ENCODE data around the gene UBE2G1. TPM values are rescaled to one million over a fixed set of nuclear protein-coding genes. Genes with fewer than 3 reads are reported as not detected.

The UBE2G1 gene
- polyA plus RNA-seq, 1 donor = 45.7 TPM

- no peak overlapping the region for H3K4me3 ChIP-seq (ENCODE audit: low read length)
- DNase-seq = no peak
- 100% methylated on average over 3 of the region's 7 CpGs for WGBS (ENCODE audit: insufficient coverage, low lambda C conversion rate)
- no peaks in the 10 kb centered on the region for H3K4me1 ChIP-seq (ENCODE audit: control insufficient read depth, insufficient read depth, low read length)
- no peaks in the 10 kb centered on the region for H3K27me3 ChIP-seq (ENCODE audit: control insufficient read depth, insufficient read depth, low read length)
- no peak overlapping the region for H3K27ac ChIP-seq (ENCODE audit: low read length)
- H3K36me3 ChIP-seq (ENCODE audit: control insufficient read depth, insufficient read depth, low read length) = no peaks in the 10 kb centered on the region
- no peaks in the 10 kb centered on the region for H3K9me3 ChIP-seq (ENCODE audit: control insufficient read depth, low read depth, low read length)
Measured at GRCh38 chr17:4324463-4324862, 42.0 kb downstream of the UBE2G1 start.

DNA sequence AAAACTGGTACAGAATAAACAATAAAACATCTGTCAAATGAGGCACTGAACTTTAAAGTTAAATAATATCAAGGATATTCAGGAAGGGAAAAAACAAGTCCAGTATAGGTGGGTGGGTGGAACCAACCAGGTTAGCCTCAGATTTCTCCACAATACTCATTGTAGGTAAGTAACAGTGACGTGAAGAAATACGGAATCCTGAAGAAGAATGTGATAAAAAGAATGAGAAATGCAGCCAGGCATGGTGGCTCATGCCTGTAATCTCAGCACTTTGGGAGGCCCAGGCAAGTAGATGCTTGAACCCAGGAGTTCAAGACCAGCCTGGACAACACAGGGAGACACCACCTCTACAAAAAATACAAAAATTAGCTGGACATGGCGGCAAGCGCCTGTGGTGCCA, 47.3 kb downstream of the UBE2G1 start:
- no peak for DNase-seq
- Histone ChIP-seq H3K4me3 (ENCODE audit: low read length) (no peak overlapping the region), H3K36me3 (ENCODE audit: control insufficient read depth, insufficient read depth, low read length) (no peaks in the 10 kb centered on the region), H3K27me3 (ENCODE audit: control insufficient read depth, insufficient read depth, low read length) (no peaks in the 10 kb centered on the region), H3K4me1 (ENCODE audit: control insufficient read depth, insufficient read depth, low read length) (no peaks in the 10 kb centered on the region), H3K27ac (ENCODE audit: low read length) (no peak overlapping the region), H3K9me3 (ENCODE audit: control insufficient read depth, low read depth, low read length) (no peaks in the 10 kb centered on the region)
- WGBS (ENCODE audit: insufficient coverage, low lambda C conversion rate) = 90% methylated on average over 2 of the region's 4 CpGs

GRCh38 chr17:4318596-4318995, 47.9 kb downstream of the UBE2G1 start:
- Histone ChIP-seq H3K36me3 (ENCODE audit: control insufficient read depth, insufficient read depth, low read length) (no peaks in the 10 kb centered on the region), H3K27ac (ENCODE audit: low read length) (no peak overlapping the region), H3K4me1 (ENCODE audit: control insufficient read depth, insufficient read depth, low read length) (no peaks in the 10 kb centered on the region), H3K27me3 (ENCODE audit: control insufficient read depth, insufficient read depth, low read length) (no peaks in the 10 kb centered on the region), H3K4me3 (ENCODE audit: low read length) (no peak overlapping the region), H3K9me3 (ENCODE audit: control insufficient read depth, low read depth, low read length) (no peaks in the 10 kb centered on the region)
- no CpG with 5 or more reads among the region's 3 CpGs for WGBS (ENCODE audit: insufficient coverage, low lambda C conversion rate)
- no peak for DNase-seq

DNA sequence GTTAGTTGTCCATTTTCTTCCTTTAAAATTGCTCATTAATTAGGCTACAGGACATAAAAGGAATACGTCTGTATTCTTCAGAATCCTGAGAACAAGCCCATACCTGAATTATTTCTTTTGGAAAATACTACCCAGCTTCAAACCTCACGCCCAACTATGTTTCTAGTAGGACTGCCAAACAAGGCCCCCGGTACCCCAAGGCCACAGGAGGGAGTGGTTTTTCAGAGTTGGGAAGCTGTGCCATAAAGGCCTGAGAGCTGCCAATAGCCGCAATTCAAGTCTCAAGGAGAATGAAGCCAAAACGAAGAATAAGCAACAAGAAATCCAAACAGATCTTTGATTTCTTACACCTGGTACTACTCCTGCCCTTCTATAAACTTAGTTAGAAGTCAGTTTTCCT, 48.3 kb downstream of the UBE2G1 start:
- Histone ChIP-seq H3K4me1 (ENCODE audit: control insufficient read depth, insufficient read depth, low read length) (no peaks in the 10 kb centered on the region), H3K27ac (ENCODE audit: low read length) (no peak overlapping the region), H3K36me3 (ENCODE audit: control insufficient read depth, insufficient read depth, low read length) (no peaks in the 10 kb centered on the region), H3K27me3 (ENCODE audit: control insufficient read depth, insufficient read depth, low read length) (no peaks in the 10 kb centered on the region), H3K9me3 (ENCODE audit: control insufficient read depth, low read depth, low read length) (no peaks in the 10 kb centered on the region), H3K4me3 (ENCODE audit: low read length) (no peak overlapping the region)
- 80% methylated on average over 1 of the region's 5 CpGs for WGBS (ENCODE audit: insufficient coverage, low lambda C conversion rate)
- DNase-seq = no peak

GRCh38 chr17:4317610-4318009, 48.9 kb downstream of the UBE2G1 start:
- no CpG with 5 or more reads among the region's 5 CpGs for WGBS (ENCODE audit: insufficient coverage, low lambda C conversion rate)
- no peaks in the 10 kb centered on the region for H3K27me3 ChIP-seq (ENCODE audit: control insufficient read depth, insufficient read depth, low read length)
- no peaks in the 10 kb centered on the region for H3K9me3 ChIP-seq (ENCODE audit: control insufficient read depth, low read depth, low read length)
- DNase-seq = no peak
- no peak overlapping the region for H3K27ac ChIP-seq (ENCODE audit: low read length)
- no peak overlapping the region for H3K4me3 ChIP-seq (ENCODE audit: low read length)
- H3K4me1 ChIP-seq (ENCODE audit: control insufficient read depth, insufficient read depth, low read length) = no peaks in the 10 kb centered on the region
- H3K36me3 ChIP-seq (ENCODE audit: control insufficient read depth, insufficient read depth, low read length) = no peaks in the 10 kb centered on the region

DNA sequence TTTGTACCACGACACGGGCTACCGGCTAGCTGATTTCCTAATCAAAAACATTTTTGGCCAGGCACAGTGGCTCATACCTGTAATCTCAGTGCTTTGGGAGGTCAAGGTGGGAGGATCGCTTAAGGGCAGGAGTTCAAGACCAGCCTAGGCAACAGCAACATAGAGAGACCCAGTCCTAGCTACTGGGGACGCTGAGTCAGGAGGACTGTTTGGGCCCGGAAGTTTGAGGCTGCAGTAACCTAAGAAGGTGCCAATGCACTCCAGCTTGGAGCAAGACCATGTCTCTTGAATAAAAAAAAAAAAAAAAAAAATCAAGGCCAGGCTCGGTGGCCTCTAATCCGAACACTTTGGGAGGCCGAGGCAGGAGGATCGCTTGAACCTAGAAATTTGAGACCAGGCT, 49.8 kb downstream of the UBE2G1 start:
- no peaks in the 10 kb centered on the region for H3K4me1 ChIP-seq (ENCODE audit: control insufficient read depth, insufficient read depth, low read length)
- DNase-seq = no peak
- no peak overlapping the region for H3K27ac ChIP-seq (ENCODE audit: low read length)
- H3K4me3 ChIP-seq (ENCODE audit: low read length) = no peak overlapping the region
- 100% methylated on average over 1 of the region's 10 CpGs for WGBS (ENCODE audit: insufficient coverage, low lambda C conversion rate)
- no peaks in the 10 kb centered on the region for H3K36me3 ChIP-seq (ENCODE audit: control insufficient read depth, insufficient read depth, low read length)
- no peaks in the 10 kb centered on the region for H3K27me3 ChIP-seq (ENCODE audit: control insufficient read depth, insufficient read depth, low read length)
- H3K9me3 ChIP-seq (ENCODE audit: control insufficient read depth, low read depth, low read length) = no peaks in the 10 kb centered on the region

GRCh38 chr17:4314618-4315017, 51.9 kb downstream of the UBE2G1 start:
- Histone ChIP-seq H3K9me3 (ENCODE audit: control insufficient read depth, low read depth, low read length) (no peaks in the 10 kb centered on the region), H3K27ac (ENCODE audit: low read length) (no peak overlapping the region), H3K4me1 (ENCODE audit: control insufficient read depth, insufficient read depth, low read length) (no peaks in the 10 kb centered on the region), H3K4me3 (ENCODE audit: low read length) (no peak overlapping the region), H3K36me3 (ENCODE audit: control insufficient read depth, insufficient read depth, low read length) (no peaks in the 10 kb centered on the region), H3K27me3 (ENCODE audit: control insufficient read depth, insufficient read depth, low read length) (no peaks in the 10 kb centered on the region)
- no peak for DNase-seq
- 60% methylated on average over 1 of the region's 1 CpG for WGBS (ENCODE audit: insufficient coverage, low lambda C conversion rate)

- H3K4me1 ChIP-seq (ENCODE audit: control insufficient read depth, insufficient read depth, low read length) = no peaks in the 10 kb centered on the region
- no peaks in the 10 kb centered on the region for H3K9me3 ChIP-seq (ENCODE audit: control insufficient read depth, low read depth, low read length)
- H3K36me3 ChIP-seq (ENCODE audit: control insufficient read depth, insufficient read depth, low read length) = no peaks in the 10 kb centered on the region
- H3K27ac ChIP-seq (ENCODE audit: low read length) = no peak overlapping the region
- 100% methylated on average over 1 of the region's 3 CpGs for WGBS (ENCODE audit: insufficient coverage, low lambda C conversion rate)
- H3K27me3 ChIP-seq (ENCODE audit: control insufficient read depth, insufficient read depth, low read length) = no peaks in the 10 kb centered on the region
- no peak for DNase-seq
- H3K4me3 ChIP-seq (ENCODE audit: low read length) = no peak overlapping the region
Measured at GRCh38 chr17:4314179-4314578, 52.3 kb downstream of the UBE2G1 start.

DNA sequence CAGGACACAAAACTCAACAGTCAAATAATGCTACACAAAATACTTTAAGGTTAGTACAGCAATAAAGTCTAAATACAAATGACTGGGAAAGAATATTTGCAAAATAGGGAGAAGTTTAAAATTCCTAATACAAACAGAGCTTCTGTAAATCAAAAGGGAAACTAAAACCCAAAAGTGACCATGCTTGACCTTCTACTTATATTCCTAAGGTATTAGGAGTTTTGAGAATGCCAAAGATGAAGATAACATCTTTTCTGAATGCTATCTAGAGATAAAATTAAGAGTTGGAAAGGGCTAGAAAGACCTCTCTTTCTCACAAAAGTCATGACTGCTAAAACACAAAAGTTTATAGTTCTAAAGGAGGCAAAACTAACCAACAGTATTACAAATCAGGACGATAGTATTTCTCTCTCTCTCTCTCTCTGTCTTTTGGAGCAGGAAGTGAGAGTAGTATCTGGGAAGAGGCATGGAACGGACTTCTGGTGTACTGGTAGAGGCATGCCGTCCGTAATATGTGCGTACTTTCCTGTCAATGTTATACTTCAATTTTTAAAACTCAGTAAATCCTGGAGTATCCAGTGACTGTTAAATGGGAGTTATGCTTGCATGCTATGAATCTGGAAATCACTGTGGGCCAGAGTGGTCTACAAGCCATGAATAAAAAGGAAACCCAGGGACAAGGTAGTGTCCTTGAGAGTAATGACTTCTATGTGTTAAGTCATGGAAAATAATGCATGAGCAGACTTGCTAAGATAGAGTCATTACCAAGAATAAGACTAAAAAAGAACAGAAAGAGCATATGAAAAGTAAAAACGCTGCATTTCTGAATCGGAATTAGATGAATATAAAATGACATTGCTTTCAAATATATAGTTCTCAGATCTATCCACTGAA, 53.0 kb downstream of the UBE2G1 start:
- Histone ChIP-seq H3K27ac (ENCODE audit: low read length) (no peak overlapping the region), H3K9me3 (ENCODE audit: control insufficient read depth, low read depth, low read length) (no peaks in the 10 kb centered on the region), H3K4me1 (ENCODE audit: control insufficient read depth, insufficient read depth, low read length) (no peaks in the 10 kb centered on the region), H3K27me3 (ENCODE audit: control insufficient read depth, insufficient read depth, low read length) (no peaks in the 10 kb centered on the region), H3K4me3 (ENCODE audit: low read length) (no peak overlapping the region), H3K36me3 (ENCODE audit: control insufficient read depth, insufficient read depth, low read length) (no peaks in the 10 kb centered on the region)
- no peak for DNase-seq
- whole genome bisulfite sequencing (ENCODE audit: insufficient coverage, low lambda C conversion rate) = 100% methylated on average over 2 of the region's 7 CpGs

DNA sequence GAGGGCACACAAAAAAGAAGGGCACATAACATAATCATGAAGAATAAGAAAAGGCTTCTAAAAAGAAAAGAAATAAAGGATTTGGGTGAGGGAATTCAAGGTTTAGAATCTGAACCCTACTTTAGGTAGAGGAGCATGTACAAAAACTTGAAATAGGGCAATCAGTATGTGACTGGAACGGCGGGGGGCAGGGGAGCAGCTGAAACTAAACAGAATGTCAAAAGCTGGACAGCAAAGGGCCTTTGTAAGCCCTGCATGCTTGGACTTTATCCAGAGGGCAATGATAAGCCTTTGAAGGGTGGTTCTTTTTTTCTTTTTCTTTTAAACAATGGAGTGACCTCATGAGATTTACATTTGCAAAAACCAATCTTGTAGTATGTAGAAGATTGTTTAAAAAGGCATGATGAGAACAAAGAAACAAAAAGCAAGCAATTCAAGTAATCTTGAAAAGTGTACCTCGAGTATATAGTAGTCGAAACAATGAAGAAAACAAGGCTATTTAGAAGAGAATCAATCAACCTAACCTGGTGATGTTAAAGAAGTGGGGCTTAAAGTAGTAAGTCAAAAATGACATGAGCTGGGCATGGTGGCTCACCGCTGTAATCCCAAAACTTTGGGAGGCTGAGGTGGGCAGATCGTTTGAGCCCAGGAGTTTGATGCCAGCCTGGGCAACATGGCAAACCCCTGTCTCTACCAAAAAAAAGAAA, 56.0 kb downstream of the UBE2G1 start:
- no peaks in the 10 kb centered on the region for H3K9me3 ChIP-seq (ENCODE audit: control insufficient read depth, low read depth, low read length)
- no peaks in the 10 kb centered on the region for H3K27me3 ChIP-seq (ENCODE audit: control insufficient read depth, insufficient read depth, low read length)
- WGBS (ENCODE audit: insufficient coverage, low lambda C conversion rate) = 80% methylated on average over 4 of the region's 6 CpGs
- H3K4me1 ChIP-seq (ENCODE audit: control insufficient read depth, insufficient read depth, low read length) = no peaks in the 10 kb centered on the region
- H3K27ac ChIP-seq (ENCODE audit: low read length) = no peak overlapping the region
- peak; percentile 9 to 31 for DNase-seq
- peaks cover 7% of the 10 kb centered on the region for H3K36me3 ChIP-seq (ENCODE audit: control insufficient read depth, insufficient read depth, low read length)
- H3K4me3 ChIP-seq (ENCODE audit: low read length) = no peak overlapping the region
